Measurements from ENCODE around the gene MCEMP1.

The MCEMP1 gene

GRCh38 chr19:7718668-7719067 is 41.8 kb downstream of the MCEMP1 start:
- no peak for FAIRE-seq
- DNase-seq (ENCODE audit: insufficient read length, low spot score), result no peak

- no peak for DNase-seq (ENCODE audit: insufficient read length, low spot score)
Observed at GRCh38 chr19:7720351-7720750, 43.5 kb downstream of the MCEMP1 start.

GRCh38 chr19:7722231-7722651 is 45.4 kb downstream of the MCEMP1 start:
- DNase-seq (ENCODE audit: insufficient read length, low spot score) (no peak), FAIRE-seq (peak; percentile 71)

More at GRCh38 chr19:7720351-7720750, 43.5 kb downstream of the MCEMP1 start:
- FAIRE-seq, result no peak

- no peak for FAIRE-seq
- DNase-seq (ENCODE audit: insufficient read length, low spot score), result no peak
Observed at GRCh38 chr19:7725791-7726190, 48.9 kb downstream of the MCEMP1 start.

- FAIRE-seq (no peak), DNase-seq (ENCODE audit: insufficient read length, low spot score) (no peak)
Observed at GRCh38 chr19:7729211-7729610, 52.3 kb downstream of the MCEMP1 start.

Measured in GM19239 (cell line).